Mammary epithelial cell (primary cell): ENCODE measurements around the gene RPSA.

Source experiments
- EZH2 ChIP-seq: IDR thresholded peaks from 2 replicates; pipeline ENCODE4 v1.6.1; 2012; ENCODE audit warnings: low read length, inconsistent platforms, borderline replicate concordance
- TF ChIP-seq, protein P1 (sequence below), 2 donors: IDR thresholded peaks in 1 of 2; conservative IDR thresholded peaks in 1 of 2; 2 replicates each; pipeline ENCODE4 v1.5.1; 2011 to 2012; ENCODE audit warnings: inconsistent platforms in 2 of 2, low read length in 2 of 2, mild to moderate bottlenecking in 2 of 2, control low read depth in 1 of 2, low read depth in 1 of 2; ENCODE audit not compliant: insufficient read depth in 1 of 2; ENCODE audit errors: extremely low read depth in 1 of 2

DNA sequence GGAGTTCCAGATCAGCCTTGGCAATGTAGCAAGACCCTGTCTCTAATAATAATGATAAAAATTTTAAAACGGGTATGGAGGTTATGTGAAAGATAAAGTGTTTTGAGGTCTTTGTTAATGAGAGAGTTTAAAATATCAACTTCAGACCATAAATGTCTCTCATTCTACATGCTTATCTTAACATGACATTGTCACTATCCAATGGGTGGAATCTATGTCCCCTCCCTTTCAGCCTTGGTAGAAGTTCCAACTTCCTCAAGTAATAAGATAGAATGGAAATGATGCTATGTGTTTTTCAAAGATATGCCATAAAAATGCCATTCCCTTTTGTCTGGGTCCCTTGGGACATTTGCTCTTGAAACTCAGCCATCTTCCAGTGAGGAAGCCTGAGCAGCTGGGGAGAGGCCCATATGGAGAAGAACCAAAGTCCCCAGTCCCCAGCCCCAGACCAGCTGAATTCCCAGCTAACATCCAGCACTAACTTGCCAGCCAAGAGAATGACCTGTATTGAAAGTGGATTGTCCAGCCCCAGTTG, 17.0 kb downstream of the RPSA start:
- TF ChIP-seq, protein P1, sequence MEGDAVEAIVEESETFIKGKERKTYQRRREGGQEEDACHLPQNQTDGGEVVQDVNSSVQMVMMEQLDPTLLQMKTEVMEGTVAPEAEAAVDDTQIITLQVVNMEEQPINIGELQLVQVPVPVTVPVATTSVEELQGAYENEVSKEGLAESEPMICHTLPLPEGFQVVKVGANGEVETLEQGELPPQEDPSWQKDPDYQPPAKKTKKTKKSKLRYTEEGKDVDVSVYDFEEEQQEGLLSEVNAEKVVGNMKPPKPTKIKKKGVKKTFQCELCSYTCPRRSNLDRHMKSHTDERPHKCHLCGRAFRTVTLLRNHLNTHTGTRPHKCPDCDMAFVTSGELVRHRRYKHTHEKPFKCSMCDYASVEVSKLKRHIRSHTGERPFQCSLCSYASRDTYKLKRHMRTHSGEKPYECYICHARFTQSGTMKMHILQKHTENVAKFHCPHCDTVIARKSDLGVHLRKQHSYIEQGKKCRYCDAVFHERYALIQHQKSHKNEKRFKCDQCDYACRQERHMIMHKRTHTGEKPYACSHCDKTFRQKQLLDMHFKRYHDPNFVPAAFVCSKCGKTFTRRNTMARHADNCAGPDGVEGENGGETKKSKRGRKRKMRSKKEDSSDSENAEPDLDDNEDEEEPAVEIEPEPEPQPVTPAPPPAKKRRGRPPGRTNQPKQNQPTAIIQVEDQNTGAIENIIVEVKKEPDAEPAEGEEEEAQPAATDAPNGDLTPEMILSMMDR (conservative IDR thresholded peaks at IDR 0.05 in 1 of 2, IDR thresholded peaks at IDR 0.05 in 1 of 2; ENCODE audit: extremely low read depth in 1 of 2, insufficient read depth in 1 of 2, low read depth in 1 of 2, low read length in 2 of 2): no peak
- no peak for TF ChIP-seq EZH2
